ENCODE results near the gene STK10. TPM values are rescaled to one million over a fixed set of nuclear protein-coding genes. Genes with fewer than 3 reads are reported as not detected.
A peak's percentile ranks its signal among the peaks of the same experiment; 100 is the strongest.

STK10 gene
- total and polyA plus RNA-seq, 3 donors from 2014 or later = 48.8 to 148 (median 142) TPM

DNA sequence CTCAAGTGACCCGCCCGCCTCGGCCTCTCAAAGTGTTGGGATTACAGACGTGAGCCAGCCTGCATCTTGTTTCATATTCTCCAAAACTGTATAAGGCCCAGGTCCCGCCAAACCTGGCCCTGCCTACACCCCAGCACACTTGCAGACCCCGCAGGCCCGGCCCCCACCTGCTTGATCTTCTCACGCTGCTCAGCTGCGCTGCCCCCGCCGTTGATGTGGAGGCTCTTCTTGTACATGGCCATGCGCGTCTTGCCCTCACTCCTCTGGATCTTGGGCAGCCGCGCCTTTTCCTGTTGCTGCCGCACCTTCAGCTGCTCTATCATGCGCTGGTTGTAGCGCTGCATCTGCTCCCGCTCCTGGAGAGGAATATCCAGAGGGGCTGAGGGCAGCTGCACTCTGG lies 132.6 kb downstream of the STK10 start:
- intact Hi-C loops (cut with DNase I; ENCODE audit: low total_unique reads) = no loop called here
- 93% methylated on average over 19 of the region's 19 CpGs for WGBS, 2 donors
- TF ChIP-seq POLR2A (IDR thresholded peaks at IDR 0.05) = no peak
- TF ChIP-seq, protein P1, sequence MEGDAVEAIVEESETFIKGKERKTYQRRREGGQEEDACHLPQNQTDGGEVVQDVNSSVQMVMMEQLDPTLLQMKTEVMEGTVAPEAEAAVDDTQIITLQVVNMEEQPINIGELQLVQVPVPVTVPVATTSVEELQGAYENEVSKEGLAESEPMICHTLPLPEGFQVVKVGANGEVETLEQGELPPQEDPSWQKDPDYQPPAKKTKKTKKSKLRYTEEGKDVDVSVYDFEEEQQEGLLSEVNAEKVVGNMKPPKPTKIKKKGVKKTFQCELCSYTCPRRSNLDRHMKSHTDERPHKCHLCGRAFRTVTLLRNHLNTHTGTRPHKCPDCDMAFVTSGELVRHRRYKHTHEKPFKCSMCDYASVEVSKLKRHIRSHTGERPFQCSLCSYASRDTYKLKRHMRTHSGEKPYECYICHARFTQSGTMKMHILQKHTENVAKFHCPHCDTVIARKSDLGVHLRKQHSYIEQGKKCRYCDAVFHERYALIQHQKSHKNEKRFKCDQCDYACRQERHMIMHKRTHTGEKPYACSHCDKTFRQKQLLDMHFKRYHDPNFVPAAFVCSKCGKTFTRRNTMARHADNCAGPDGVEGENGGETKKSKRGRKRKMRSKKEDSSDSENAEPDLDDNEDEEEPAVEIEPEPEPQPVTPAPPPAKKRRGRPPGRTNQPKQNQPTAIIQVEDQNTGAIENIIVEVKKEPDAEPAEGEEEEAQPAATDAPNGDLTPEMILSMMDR (IDR thresholded peaks at IDR 0.05) = no peak
- DNase-seq = no peak
- Histone ChIP-seq H3K4me1 (peaks cover 10% of the 10 kb centered on the region), H3K27ac (no peak overlapping the region), H3K4me3 (no peak overlapping the region), H3K36me3 (ENCODE audit: low read depth, missing control alignments) (peaks cover under 1% of the 10 kb centered on the region), H3K27me3 (no peaks in the 10 kb centered on the region), H3K9me3 (no peaks in the 10 kb centered on the region)

DNA sequence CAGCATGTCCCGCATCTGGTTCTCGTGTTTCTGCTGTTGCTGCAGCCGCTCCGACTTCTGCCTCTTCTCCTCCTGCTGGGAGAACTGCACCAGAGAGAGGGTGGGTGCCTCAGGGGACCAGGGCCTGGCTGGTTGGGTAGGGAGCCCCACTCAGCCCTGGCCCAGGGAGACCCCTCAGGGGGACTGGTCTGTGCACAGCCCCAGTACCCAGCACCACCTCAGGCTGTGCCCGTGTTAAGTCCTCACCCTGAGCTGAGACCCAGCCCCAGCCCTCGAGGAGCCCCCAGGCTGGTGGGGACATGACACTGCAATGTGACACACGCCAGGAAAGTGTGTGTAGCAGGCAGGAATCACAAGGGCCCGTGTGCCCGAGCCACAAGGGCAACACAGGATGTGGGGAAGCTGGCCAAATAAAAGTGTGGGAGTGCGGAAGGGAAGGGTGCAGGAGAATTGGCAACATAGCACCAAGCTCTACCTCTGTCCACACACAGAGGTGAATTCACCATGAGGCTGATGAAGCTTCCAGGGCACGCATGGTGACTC lies 133.3 kb downstream of the STK10 start:
- WGBS, 2 donors = 76 to 92% methylated on average over 10 to 11 of the region's 11 CpGs
- Histone ChIP-seq H3K9me3 (no peaks in the 10 kb centered on the region), H3K27me3 (no peaks in the 10 kb centered on the region), H3K4me3 (no peak overlapping the region), H3K36me3 (ENCODE audit: low read depth, missing control alignments) (no peaks in the 10 kb centered on the region), H3K27ac (no peak overlapping the region), H3K4me1 (peaks cover 10% of the 10 kb centered on the region)
- DNase-seq = no peak
- TF ChIP-seq POLR2A (IDR thresholded peaks at IDR 0.05) = no peak
- TF ChIP-seq, protein P1 (IDR thresholded peaks at IDR 0.05) = no peak
- intact Hi-C loops (cut with DNase I; ENCODE audit: low total_unique reads) = no loop called here

DNA sequence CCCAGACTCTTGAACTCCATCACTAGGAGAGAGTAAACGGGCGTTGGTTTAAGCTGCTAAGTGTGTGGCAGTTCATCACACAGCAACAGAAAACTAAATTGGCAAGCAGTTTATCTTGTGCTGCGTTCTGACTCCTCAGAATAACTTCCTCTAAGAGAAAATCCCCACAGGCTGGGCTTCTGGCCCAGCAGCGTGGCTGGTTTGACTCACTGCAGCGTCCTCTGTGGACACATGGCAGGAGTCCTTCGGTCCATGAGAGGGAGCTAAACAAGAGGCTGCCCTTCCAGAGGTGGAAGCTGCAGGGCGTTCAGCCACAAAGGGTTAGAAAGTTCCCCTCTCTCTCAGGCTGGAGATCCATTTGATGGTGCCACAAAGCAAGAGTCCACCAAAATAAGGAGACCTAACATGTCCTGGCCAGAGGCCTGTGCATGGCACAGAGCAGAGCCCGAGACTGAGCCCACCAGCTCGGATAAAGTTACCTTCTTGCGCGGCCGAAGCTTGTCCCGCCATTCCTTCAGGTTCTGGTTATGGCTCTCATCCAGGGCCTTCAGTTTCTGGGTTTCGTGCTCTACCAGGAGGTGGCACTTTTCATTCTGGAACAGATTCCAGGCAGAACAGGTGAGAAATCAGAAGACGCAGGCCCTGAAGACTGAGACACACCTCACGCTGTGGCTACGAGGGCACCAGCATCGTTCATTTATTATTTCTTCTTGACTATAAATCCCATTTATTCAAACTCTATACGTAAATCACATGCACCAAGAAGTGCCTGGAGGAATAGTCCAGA lies 135.4 kb downstream of the STK10 start:
- peak; percentile 42 for DNase-seq
- intact Hi-C loops (cut with DNase I; ENCODE audit: low total_unique reads) = no loop called here
- Histone ChIP-seq H3K4me1 (peaks cover 13% of the 10 kb centered on the region), H3K27ac (peak overlapping the region; percentile 12 to 58), H3K9me3 (no peaks in the 10 kb centered on the region), H3K27me3 (no peaks in the 10 kb centered on the region), H3K36me3 (ENCODE audit: low read depth, missing control alignments) (no peaks in the 10 kb centered on the region), H3K4me3 (no peak overlapping the region)
- 82 to 86% methylated on average over 18 to 19 of the region's 19 CpGs for WGBS, 2 donors
- TF ChIP-seq, protein P1 (IDR thresholded peaks at IDR 0.05) = no peak
- TF ChIP-seq POLR2A (IDR thresholded peaks at IDR 0.05) = no peak

GRCh38 chr5:172051643-172052339 lies 136.2 kb downstream of the STK10 start:
- TF ChIP-seq POLR2A (IDR thresholded peaks at IDR 0.05) = no peak
- TF ChIP-seq, protein P1 (IDR thresholded peaks at IDR 0.05) = no peak
- no peaks in the 10 kb centered on the region for H3K27me3 ChIP-seq
- peak; percentile 82 for DNase-seq
- H3K36me3 ChIP-seq (ENCODE audit: low read depth, missing control alignments) = no peaks in the 10 kb centered on the region
- intact Hi-C loops (cut with DNase I; ENCODE audit: low total_unique reads) = no loop called here
- H3K4me1 ChIP-seq = peaks cover 20% of the 10 kb centered on the region
- WGBS, 2 donors = 74 to 80% methylated on average over 16 of the region's 16 CpGs
- H3K9me3 ChIP-seq = no peaks in the 10 kb centered on the region
- H3K27ac ChIP-seq = peak overlapping the region; percentile 12 to 58
- no peak overlapping the region for H3K4me3 ChIP-seq
